HTR-8/SVneo (cell line): ENCODE measurements around the gene C1QTNF12.

Source experiments
- DNase-seq: peaks from one replicate; pipeline ENCODE4 v3.0.0; 2011; ENCODE audit warnings: low spot score, mixed read lengths; ENCODE audit not compliant: insufficient read length
- FAIRE-seq: peaks from 2 replicates; lab custom pipeline; 2011; peaks lifted over from hg19 to GRCh38; lab: Jason Lieb, UNC

C1QTNF12 gene

GRCh38 chr1:1246577-1247340 is at the start of gene C1QTNF12:
TSS of gene C1QTNF12 (minus strand) at chr1:1246722. CDS start at chr1:1246690, 32 bp downstream.
- no peak for FAIRE-seq
- no peak for DNase-seq

GRCh38 chr1:1295154-1295923 is 48.8 kb upstream of the C1QTNF12 start:
- DNase-seq, result no peak

GRCh38 chr1:1294250-1294890 is 47.8 kb upstream of the C1QTNF12 start:
- no peak for FAIRE-seq

More at GRCh38 chr1:1295154-1295923, 48.8 kb upstream of the C1QTNF12 start:
- FAIRE-seq, result no peak

GRCh38 chr1:1293263-1294249 is 47.0 kb upstream of the C1QTNF12 start:
- DNase-seq (no peak), FAIRE-seq (no peak)

More at GRCh38 chr1:1294250-1294890, 47.8 kb upstream of the C1QTNF12 start:
- no peak for DNase-seq

GRCh38 chr1:1292851-1293250 is 46.3 kb upstream of the C1QTNF12 start:
- DNase-seq (no peak), FAIRE-seq (no peak)

- FAIRE-seq, result no peak
Observed at GRCh38 chr1:1292442-1292779, 45.9 kb upstream of the C1QTNF12 start.

GRCh38 chr1:1291548-1292441 is 45.3 kb upstream of the C1QTNF12 start:
- FAIRE-seq, result peak; percentile 66

More at GRCh38 chr1:1292442-1292779, 45.9 kb upstream of the C1QTNF12 start:
- DNase-seq, result no peak

GRCh38 chr1:1291023-1291528 is 44.6 kb upstream of the C1QTNF12 start:
- FAIRE-seq, result no peak
- DNase-seq, result no peak

More at GRCh38 chr1:1291548-1292441, 45.3 kb upstream of the C1QTNF12 start:
- no peak for DNase-seq

- no peak for FAIRE-seq
- no peak for DNase-seq
Observed at GRCh38 chr1:1290238-1290731, 43.8 kb upstream of the C1QTNF12 start.

- DNase-seq, result no peak
- no peak for FAIRE-seq
Observed at GRCh38 chr1:1287288-1288110, 41.0 kb upstream of the C1QTNF12 start.

GRCh38 chr1:1286313-1287261 is 40.1 kb upstream of the C1QTNF12 start:
- DNase-seq (no peak), FAIRE-seq (no peak)

GRCh38 chr1:1285611-1286311 is 39.2 kb upstream of the C1QTNF12 start:
- no peak for FAIRE-seq
- DNase-seq, result no peak

GRCh38 chr1:1285102-1285571 is 38.6 kb upstream of the C1QTNF12 start:
- DNase-seq (no peak), FAIRE-seq (no peak)

GRCh38 chr1:1284221-1285101 is 37.9 kb upstream of the C1QTNF12 start:
- FAIRE-seq (no peak), DNase-seq (no peak)

- DNase-seq (no peak), FAIRE-seq (no peak)
Observed at GRCh38 chr1:1283821-1284220, 37.3 kb upstream of the C1QTNF12 start.
